Measurements from ENCODE around the gene SLC35E1.

Gene SLC35E1

GRCh38 chr19:16604615-16605014, 32.4 kb upstream of the SLC35E1 start:
- TF ChIP-seq CTCF (IDR thresholded peaks at IDR 0.05; ENCODE audit: low read depth, low read length), result no peak

GRCh38 chr19:16603090-16603489, 30.9 kb upstream of the SLC35E1 start:
- Histone ChIP-seq H3K36me3 (peaks cover 2% of the 10 kb centered on the region; the same call in 1 of the 2 replicates), H3K9me3 (ENCODE audit: severe bottlenecking) (no peaks in the 10 kb centered on the region), H3K27me3 (ENCODE audit: insufficient read depth, low read depth, severe bottlenecking) (no peaks in the 10 kb centered on the region), H3K4me3 (ENCODE audit: low read depth, low read length) (no peak overlapping the region), H3K27ac (no peak overlapping the region)
- no peak for TF ChIP-seq CTCF (IDR thresholded peaks at IDR 0.05; ENCODE audit: low read depth, low read length)
- no peak for DNase-seq

More at GRCh38 chr19:16604615-16605014, 32.4 kb upstream of the SLC35E1 start:
- H3K9me3 ChIP-seq (ENCODE audit: severe bottlenecking), result no peaks in the 10 kb centered on the region
- no peak overlapping the region for H3K27ac ChIP-seq
- DNase-seq, result no peak
- H3K36me3 ChIP-seq, result peaks cover 2% of the 10 kb centered on the region; the same call in 1 of the 2 replicates
- H3K27me3 ChIP-seq (ENCODE audit: insufficient read depth, low read depth, severe bottlenecking), result no peaks in the 10 kb centered on the region
- H3K4me3 ChIP-seq (ENCODE audit: low read depth, low read length), result no peak overlapping the region

- Histone ChIP-seq H3K9me3 (ENCODE audit: severe bottlenecking) (no peaks in the 10 kb centered on the region), H3K4me3 (ENCODE audit: low read depth, low read length) (no peak overlapping the region), H3K27ac (no peak overlapping the region), H3K27me3 (ENCODE audit: insufficient read depth, low read depth, severe bottlenecking) (no peaks in the 10 kb centered on the region), H3K36me3 (peaks cover 2% of the 10 kb centered on the region)
- no peak for DNase-seq
- no peak for TF ChIP-seq CTCF (IDR thresholded peaks at IDR 0.05; ENCODE audit: low read depth, low read length)
Measured at GRCh38 chr19:16601378-16602052, 29.3 kb upstream of the SLC35E1 start.

- Histone ChIP-seq H3K4me3 (ENCODE audit: low read depth, low read length) (no peak overlapping the region), H3K36me3 (peaks cover 2% of the 10 kb centered on the region), H3K27me3 (ENCODE audit: insufficient read depth, low read depth, severe bottlenecking) (no peaks in the 10 kb centered on the region), H3K27ac (no peak overlapping the region), H3K9me3 (ENCODE audit: severe bottlenecking) (no peaks in the 10 kb centered on the region)
- no peak for DNase-seq
- no peak for TF ChIP-seq CTCF (IDR thresholded peaks at IDR 0.05; ENCODE audit: low read depth, low read length)
Measured at GRCh38 chr19:16600824-16601223, 28.6 kb upstream of the SLC35E1 start.

- H3K27ac ChIP-seq, result no peak overlapping the region
- DNase-seq, result no peak
- H3K27me3 ChIP-seq (ENCODE audit: insufficient read depth, low read depth, severe bottlenecking), result no peaks in the 10 kb centered on the region
- TF ChIP-seq CTCF (IDR thresholded peaks at IDR 0.05; ENCODE audit: low read depth, low read length), result no peak
- peaks cover 2% of the 10 kb centered on the region for H3K36me3 ChIP-seq
- no peaks in the 10 kb centered on the region for H3K9me3 ChIP-seq (ENCODE audit: severe bottlenecking)
- H3K4me3 ChIP-seq (ENCODE audit: low read depth, low read length), result no peak overlapping the region
Measured at GRCh38 chr19:16599655-16600346, 27.6 kb upstream of the SLC35E1 start.
